MM.1S (cell line): ENCODE measurements around the gene IL4.

Experiments used
- DNase-seq: peaks from one replicate; pipeline ENCODE4 v3.0.0-alpha.2; 2015
- H2AFZ ChIP-seq: fragments of 300-600 bp; sonication (generic); 2 replicates; pipeline ENCODE4 v1.6.0; 2016; ENCODE audit warnings: antibody characterized with exemption, low read length
- H3F3A ChIP-seq: fragments of 300-600 bp; sonication (generic); 2 replicates; pipeline ENCODE4 v1.6.1; 2016; ENCODE audit warnings: mild to moderate bottlenecking, antibody characterized with exemption, low read length, moderate library complexity, mixed read lengths; ENCODE audit not compliant: insufficient read depth
- H3K27ac ChIP-seq: fragments of 300-600 bp; sonication (generic); 2 replicates; pipeline ENCODE4 v1.5.1; 2016; ENCODE audit warnings: mild to moderate bottlenecking, low read length
- H3K27me3 ChIP-seq: fragments of 300-600 bp; sonication (generic); replicated peaks from 2 replicates; pipeline ENCODE4 v1.6.0; 2016; ENCODE audit warnings: low read length; ENCODE audit not compliant: insufficient read depth
- H3K36me3 ChIP-seq: fragments of 300-600 bp; sonication (generic); replicated peaks from 2 replicates; pipeline ENCODE4 v1.6.1; 2016; ENCODE audit warnings: mild to moderate bottlenecking, low read length, mixed read lengths; ENCODE audit not compliant: insufficient read depth
- H3K4me1 ChIP-seq: fragments of 300-600 bp; sonication (generic); 2 replicates; pipeline ENCODE4 v1.6.1; 2016; ENCODE audit warnings: low read length, mixed read lengths
- H3K4me2 ChIP-seq: fragments of 300-600 bp; sonication (generic); 2 replicates; pipeline ENCODE4 v1.6.0; 2016; ENCODE audit warnings: low read depth, low read length
- H3K4me3 ChIP-seq: fragments of 300-600 bp; sonication (generic); 2 replicates; pipeline ENCODE4 v1.5.1; 2016; ENCODE audit warnings: low read length, mixed read lengths
- H3K79me2 ChIP-seq: fragments of 300-600 bp; sonication (generic); 2 replicates; pipeline ENCODE4 v1.6.1; 2016; ENCODE audit warnings: mixed run types, low read length, mixed read lengths
- H3K9ac ChIP-seq: fragments of 300-600 bp; sonication (generic); 2 replicates; pipeline ENCODE4 v1.6.1; 2016; ENCODE audit warnings: low read length, mixed read lengths
- H3K9me2 ChIP-seq: fragments of 300-600 bp; sonication (generic); replicated peaks from 2 replicates; pipeline ENCODE4 v1.6.1; 2016; ENCODE audit warnings: mild to moderate bottlenecking, low read length, mixed read lengths; ENCODE audit not compliant: insufficient read depth
- H3K9me3 ChIP-seq: fragments of 300-600 bp; sonication (generic); replicated peaks from 2 replicates; pipeline ENCODE4 v1.6.1; 2016; ENCODE audit warnings: mild to moderate bottlenecking, low read length, mixed read lengths; ENCODE audit not compliant: insufficient read depth
- H4K20me1 ChIP-seq: fragments of 300-600 bp; sonication (generic); 2 replicates; pipeline ENCODE4 v1.6.1; 2016; ENCODE audit warnings: mild to moderate bottlenecking, low read length, moderate library complexity, mixed read lengths; ENCODE audit not compliant: insufficient read depth
- CTCF ChIP-seq: fragments of 300-600 bp; sonication (generic); IDR thresholded peaks from 2 replicates; pipeline ENCODE4 v1.5.1; 2016; ENCODE audit warnings: antibody characterized with exemption, low read length, mixed read lengths
- EZH2 ChIP-seq: fragments of 300-600 bp; sonication (generic); optimal IDR thresholded peaks from 2 replicates; pipeline ENCODE3; 2017; ENCODE audit warnings: low read depth, mild to moderate bottlenecking, antibody characterized with exemption, low read length, mixed read lengths
- EZH2phosphoT487 ChIP-seq: fragments of 300-600 bp; sonication (generic); IDR thresholded peaks from 2 replicates; pipeline ENCODE4 v1.6.1; 2018; ENCODE audit warnings: antibody characterized with exemption, low read length

The IL4 gene

GRCh38 chr5:132686193-132686592 is 12.4 kb downstream of the IL4 start:
- Histone ChIP-seq H3K9me3 (no peaks in the 10 kb centered on the region), H3K4me2 (no peak overlapping the region), H3K9me2 (no peaks in the 10 kb centered on the region), H3K79me2 (no peaks in the 10 kb centered on the region), H3F3A (no peaks in the 10 kb centered on the region), H3K9ac (no peak overlapping the region), H4K20me1 (no peaks in the 10 kb centered on the region), H3K27ac (no peak overlapping the region), H3K27me3 (no peaks in the 10 kb centered on the region), H3K36me3 (no peaks in the 10 kb centered on the region), H3K4me1 (0 out of 2 replicates have a peak, but pooled peaks cover 5% of the 10 kb centered on the region), H3K4me3 (no peak overlapping the region), H2AFZ (no peak overlapping the region)
- TF ChIP-seq EZH2 = no peak
- TF ChIP-seq EZH2phosphoT487 = no peak
- TF ChIP-seq CTCF = no peak
- DNase-seq = no peak

- Histone ChIP-seq H3K4me3 (no peak overlapping the region), H3K79me2 (no peaks in the 10 kb centered on the region), H3F3A (no peaks in the 10 kb centered on the region), H2AFZ (no peak overlapping the region), H3K36me3 (no peaks in the 10 kb centered on the region), H3K4me2 (no peak overlapping the region), H3K9me2 (no peaks in the 10 kb centered on the region), H3K27me3 (no peaks in the 10 kb centered on the region), H3K9ac (no peak overlapping the region), H3K9me3 (no peaks in the 10 kb centered on the region), H3K27ac (no peak overlapping the region), H4K20me1 (no peaks in the 10 kb centered on the region), H3K4me1 (peaks cover 10% of the 10 kb centered on the region; the same call in 1 of the 2 replicates)
- no peak for TF ChIP-seq EZH2
- no peak for TF ChIP-seq CTCF
- TF ChIP-seq EZH2phosphoT487 = no peak
- no peak for DNase-seq
These were observed 14.2 kb downstream of the IL4 start for GRCh38 chr5:132687995-132688394.

GRCh38 chr5:132688536-132689339 is 14.9 kb downstream of the IL4 start:
- no peak for TF ChIP-seq EZH2phosphoT487
- TF ChIP-seq EZH2 = no peak
- TF ChIP-seq CTCF = no peak
- H3K4me1 ChIP-seq = peaks cover 10% of the 10 kb centered on the region; the same call in 1 of the 2 replicates
- no peak overlapping the region for H3K9ac ChIP-seq
- H3K4me3 ChIP-seq = no peak overlapping the region
- H3K9me2 ChIP-seq = no peaks in the 10 kb centered on the region
- no peak overlapping the region for H3K27ac ChIP-seq
- no peak overlapping the region for H3K4me2 ChIP-seq
- no peaks in the 10 kb centered on the region for H3K79me2 ChIP-seq
- no peaks in the 10 kb centered on the region for H4K20me1 ChIP-seq
- H3K27me3 ChIP-seq = no peaks in the 10 kb centered on the region
- no peaks in the 10 kb centered on the region for H3K9me3 ChIP-seq
- no peak for DNase-seq
- H3F3A ChIP-seq = no peaks in the 10 kb centered on the region
- H3K36me3 ChIP-seq = no peaks in the 10 kb centered on the region
- H2AFZ ChIP-seq = no peak overlapping the region
